Testis (tissue), 2 donors: ENCODE data around the gene SMTNL1.

Source experiments
- CTCF ChIP-seq, 3 experiments: fragments of 450-650 bp in 2 of 3; fragments of 200-600 bp in 1 of 3; sonication (generic) in 1 of 3; IDR thresholded peaks; one replicate each; pipeline ENCODE4 v1.5.1; 2016 to 2019; ENCODE audit warnings: antibody characterized with exemption in 3 of 3, mild to moderate bottlenecking in 2 of 3, moderate library complexity in 1 of 3
- POLR2A ChIP-seq: fragments of 450-650 bp; IDR thresholded peaks from one replicate; pipeline ENCODE4 v1.6.1; 2017; ENCODE audit warnings: antibody characterized with exemption, mild to moderate bottlenecking, moderate library complexity

GRCh38 chr11:57567515-57568329 lies 30.3 kb downstream of the SMTNL1 start, which contains the start of gene UBE2L6:
- no peak for TF ChIP-seq POLR2A
- TF ChIP-seq CTCF (IDR thresholded peaks at IDR 0.05): peak in 1 of 3 experiments; percentile 86
